CD4-positive, alpha-beta T cell treated with Interleukin-17A for 1 hour (primary cell): ENCODE results near the gene ZNF576.
"Not testable (repeated sequence)": the region's sequence is repeated elsewhere in the genome, so short reads cannot be mapped to it uniquely, and the experiment has no call there.

Source experiments
- DNase-seq: peaks from one replicate; pipeline ENCODE4 v3.0.0-alpha.2; 2020

ZNF576 gene

GRCh38 chr19:43575156-43575950 lies 21.0 kb upstream of the ZNF576 start, which contains the start of the genes PINLYP and XRCC1:
TSS of gene PINLYP (plus strand) at chr19:43575801. CDS start at chr19:43577192, 1,391 bp downstream.
TSS of gene XRCC1 (minus strand) at chr19:43575527. CDS start at chr19:43575458, 69 bp downstream.
- peak; percentile 99 for DNase-seq

GRCh38 chr19:43575955-43576878 lies 20.2 kb upstream of the ZNF576 start:
- DNase-seq, result peak; percentile 22

- no peak for DNase-seq
Measured at GRCh38 chr19:43578787-43579186, 17.6 kb upstream of the ZNF576 start.

DNA sequence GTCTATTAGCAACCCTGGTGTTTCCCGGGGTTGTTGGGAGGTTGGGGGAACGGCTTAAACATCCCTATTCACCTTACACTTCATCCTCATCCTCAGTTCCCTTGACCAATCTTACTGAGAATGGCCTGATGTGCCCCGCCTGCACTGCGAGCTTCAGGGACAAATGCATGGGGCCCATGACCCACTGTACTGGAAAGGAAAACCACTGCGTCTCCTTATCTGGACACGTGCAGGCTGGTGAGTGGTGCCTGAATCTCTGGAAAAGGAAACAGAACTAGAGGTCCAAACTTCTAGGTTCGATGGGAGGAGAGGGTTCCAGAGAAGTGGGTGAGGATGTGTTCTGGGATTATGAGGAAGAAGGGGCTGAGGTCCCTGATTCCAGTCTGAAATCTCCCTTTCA lies 14.9 kb upstream of the ZNF576 start:
- DNase-seq, result no peak

- DNase-seq, result no peak
Measured at GRCh38 chr19:43582495-43582894, 13.9 kb upstream of the ZNF576 start.

- no peak for DNase-seq
Measured at GRCh38 chr19:43584484-43584883, 11.9 kb upstream of the ZNF576 start.

DNA sequence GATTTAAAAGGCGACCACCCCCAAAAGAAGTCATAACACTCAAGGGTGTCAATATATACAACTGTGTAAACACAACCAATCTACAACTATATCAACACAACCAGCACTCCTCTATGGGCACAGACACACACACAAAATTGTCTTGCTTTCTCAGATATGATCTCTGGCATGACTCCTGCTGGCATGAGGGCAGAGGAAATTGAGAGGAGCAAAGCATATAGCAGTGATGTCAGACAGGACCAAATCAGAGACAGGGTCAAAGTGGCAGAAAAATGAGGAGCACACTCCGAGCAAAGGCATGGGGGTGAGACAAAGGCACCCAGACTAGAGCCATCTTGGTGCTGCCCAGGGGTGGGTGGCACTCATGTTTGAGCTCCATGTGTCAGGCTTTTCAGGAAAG lies 10.0 kb upstream of the ZNF576 start:
- DNase-seq, result no peak

- not testable (repeated sequence) for DNase-seq
Measured at GRCh38 chr19:43587029-43587428, 9.4 kb upstream of the ZNF576 start.

DNA sequence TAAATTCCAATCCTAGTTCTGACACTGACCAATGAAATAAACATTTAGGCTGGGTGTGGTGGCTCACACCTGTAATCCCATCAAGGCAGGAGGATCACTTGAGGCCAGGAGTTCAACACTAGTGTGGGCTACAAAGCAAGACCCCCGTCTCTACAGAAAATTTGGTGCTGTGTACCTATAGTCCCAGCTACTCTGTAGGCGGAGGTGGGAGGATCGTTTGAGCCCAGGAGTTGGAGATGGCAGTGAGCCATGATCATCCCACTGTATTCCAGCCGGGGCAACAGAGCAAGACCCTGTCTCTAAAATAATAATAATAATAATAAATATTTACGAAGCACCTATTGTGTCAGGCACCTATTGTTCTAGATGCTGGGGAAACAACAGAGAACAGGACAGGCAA lies 7.1 kb upstream of the ZNF576 start:
- no peak for DNase-seq

DNA sequence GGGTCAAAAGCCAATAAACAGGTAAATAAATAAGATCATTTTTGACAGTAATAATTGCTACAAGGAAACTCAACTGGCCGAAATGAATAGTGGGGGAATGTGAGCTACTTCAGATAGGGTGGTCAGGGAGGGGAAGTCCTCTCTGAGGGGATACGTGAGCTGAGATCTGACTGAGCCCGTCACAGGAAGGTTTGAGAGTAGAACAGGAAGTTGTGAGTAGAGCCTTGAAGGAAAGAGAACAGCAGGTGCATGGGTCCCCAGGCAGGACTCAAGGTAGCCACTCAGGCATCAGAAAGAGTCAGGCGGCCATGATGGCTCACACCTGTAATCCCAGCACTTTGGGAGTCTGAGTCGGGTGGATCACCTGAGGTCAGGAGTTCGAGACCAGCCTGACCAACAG lies 6.7 kb upstream of the ZNF576 start:
- DNase-seq, result peak; percentile 29

DNA sequence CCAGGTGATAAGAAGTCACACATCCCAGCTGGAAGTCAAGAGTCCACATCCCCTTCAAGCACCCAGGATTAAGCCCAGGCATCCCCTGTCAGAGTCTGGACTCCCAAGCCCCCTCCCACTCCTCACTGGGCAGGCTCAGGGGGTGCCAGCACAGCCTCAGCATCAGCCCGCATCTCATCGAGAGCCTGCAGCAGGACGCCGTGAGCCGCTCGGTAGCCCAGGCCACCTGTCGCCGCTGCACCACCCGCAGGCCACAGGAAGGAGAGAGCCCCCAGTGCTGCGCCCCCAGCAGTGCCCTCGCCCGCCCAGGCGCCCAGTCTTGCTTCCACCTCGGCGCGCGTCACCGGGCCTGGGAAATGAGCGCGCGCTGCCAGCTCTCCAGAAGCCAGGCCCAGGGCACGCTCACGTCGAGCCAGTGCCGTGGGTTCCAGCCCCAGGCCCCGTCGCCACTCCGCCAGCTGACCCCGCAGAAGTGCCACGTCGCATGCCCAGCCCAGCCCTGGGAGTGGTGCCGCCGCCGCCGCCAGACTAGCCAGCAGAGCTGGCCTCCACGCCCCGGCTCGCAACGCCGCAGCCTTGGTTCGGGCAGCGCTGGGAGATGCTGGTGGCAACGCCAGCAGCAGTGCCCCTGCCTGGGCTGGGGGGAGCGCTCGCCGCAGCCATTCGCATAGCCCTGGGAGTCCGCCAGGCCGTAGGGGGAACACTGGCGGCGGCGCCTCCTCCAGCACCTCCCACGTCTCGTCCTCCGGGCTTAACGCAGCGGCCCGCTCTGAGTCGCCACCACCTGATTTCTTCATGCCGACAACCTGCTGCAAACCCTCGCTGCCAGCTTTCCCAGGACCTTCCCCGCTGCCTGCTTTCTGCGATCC lies 4.3 kb upstream of the ZNF576 start:
- DNase-seq, result no peak

DNA sequence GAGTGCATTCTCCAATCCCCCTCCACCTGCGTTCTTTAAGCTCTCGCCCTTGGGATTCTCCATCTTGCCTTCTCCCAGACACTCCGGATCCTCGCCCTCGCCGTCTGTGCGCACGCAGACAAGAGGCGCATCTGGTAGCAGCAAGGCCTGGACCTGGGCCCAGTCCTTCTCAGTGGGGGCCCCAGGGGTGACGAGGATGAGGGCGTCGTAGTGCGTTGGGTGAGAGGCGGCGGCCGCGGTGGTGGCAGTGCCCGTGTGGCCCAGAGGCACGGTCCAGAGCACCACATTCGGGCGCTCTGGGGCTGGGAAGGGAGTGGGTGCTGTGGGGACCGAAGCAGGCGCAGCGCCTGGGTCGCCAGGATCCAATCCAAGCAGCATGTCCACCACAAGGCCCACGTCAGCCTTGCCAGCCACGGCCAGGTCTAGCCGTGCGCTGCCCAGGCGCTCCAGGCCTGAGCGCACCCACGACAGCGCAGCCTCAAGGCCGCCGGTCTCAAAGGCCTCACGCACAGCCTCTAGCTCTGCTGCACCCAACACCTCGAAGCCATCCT lies 3.5 kb upstream of the ZNF576 start:
- DNase-seq, result no peak

DNA sequence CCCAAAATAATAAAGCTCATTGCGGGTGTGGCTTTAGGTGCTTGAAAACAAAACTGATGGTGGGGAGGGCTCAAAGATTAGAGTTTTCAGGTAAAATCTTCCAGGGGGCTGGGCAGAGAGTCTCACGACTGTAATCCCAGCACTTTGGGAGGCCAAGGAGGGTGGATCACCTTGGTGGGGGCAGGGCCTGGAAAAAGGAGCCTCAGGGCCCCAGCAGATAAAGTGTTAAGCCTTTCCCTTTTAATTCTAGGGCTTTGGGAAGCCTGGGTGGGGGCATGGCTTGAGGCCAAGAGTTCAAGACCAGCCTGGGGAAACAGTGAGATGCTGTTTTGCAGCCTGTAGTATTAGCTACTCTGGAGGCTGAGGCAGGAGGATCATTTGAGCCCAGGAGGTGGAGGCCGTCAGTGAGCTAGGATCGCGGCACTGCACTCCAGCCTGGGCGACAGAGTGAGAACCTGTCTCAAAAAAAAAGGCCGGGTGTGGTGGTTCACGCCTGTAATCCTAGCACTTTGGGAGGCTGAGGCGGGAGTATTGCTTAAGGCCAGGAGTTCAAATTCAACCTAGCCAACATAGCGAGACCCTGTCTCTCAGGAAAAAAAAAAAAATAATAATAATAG lies 2.2 kb upstream of the ZNF576 start:
- DNase-seq, result no peak

DNA sequence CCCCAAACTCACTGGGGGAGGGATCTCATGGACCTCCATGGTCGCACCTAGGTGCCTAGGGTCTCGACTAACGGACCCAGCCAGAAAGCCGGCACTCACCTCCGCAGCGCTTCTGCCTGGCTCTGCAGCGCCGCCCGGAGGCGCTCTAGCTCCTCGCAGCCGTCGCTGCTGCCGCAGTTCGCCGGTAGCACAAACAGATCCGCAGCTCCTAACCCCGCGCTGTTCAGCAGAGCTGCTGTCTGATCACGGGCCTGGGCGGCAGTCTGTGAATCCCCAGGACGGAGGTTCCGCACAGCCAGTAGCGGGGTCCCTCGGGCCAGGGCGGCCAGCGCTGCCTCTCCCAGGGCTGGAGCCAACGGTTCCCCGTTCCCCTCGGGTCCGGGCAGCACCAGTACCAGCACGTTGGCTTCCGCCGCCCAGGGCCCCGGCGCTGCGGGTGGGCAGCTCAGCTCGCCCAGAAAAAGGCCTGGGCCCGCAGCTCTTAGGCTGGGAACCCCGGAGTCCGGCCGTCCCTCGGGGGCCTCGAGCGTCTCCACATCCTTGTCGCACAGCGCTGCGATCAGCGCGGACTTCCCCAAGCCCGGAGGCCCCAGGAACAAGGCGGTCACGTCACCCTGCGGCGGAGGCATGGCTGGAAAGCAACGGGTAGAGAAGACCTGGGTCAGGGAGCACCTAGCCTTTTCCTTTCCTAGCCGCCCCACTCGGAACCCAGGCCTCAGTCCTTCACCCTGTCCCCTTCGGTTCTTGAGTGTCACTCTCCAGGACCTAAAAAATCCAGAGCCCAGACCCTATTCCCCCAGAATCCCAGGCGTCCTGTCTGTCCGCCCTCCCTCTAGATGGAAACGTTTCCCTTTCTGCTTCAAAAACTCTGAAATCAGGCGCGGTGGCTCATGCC lies 1.4 kb upstream of the ZNF576 start:
- DNase-seq, result peak; percentile 82

DNA sequence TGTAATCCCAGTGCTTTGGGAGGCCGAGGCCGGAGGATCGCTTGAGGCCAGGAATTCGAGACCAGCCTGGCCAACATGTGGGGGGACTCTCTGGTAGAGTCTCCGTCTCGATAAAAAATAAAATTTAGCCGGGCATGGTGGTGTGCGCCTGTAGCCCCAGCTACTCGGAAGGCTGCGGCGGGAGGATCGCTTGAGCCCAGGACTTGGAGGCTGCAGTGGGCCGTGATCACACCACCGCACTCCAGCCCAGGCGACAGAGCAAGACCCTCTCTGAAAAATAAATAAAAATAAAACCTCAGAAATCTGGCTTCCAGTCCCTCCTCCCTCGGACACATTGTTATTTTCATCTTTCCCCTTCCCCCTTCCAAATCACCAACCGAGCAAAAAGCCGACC lies 793 bp upstream of the ZNF576 start:
- no peak for DNase-seq

DNA sequence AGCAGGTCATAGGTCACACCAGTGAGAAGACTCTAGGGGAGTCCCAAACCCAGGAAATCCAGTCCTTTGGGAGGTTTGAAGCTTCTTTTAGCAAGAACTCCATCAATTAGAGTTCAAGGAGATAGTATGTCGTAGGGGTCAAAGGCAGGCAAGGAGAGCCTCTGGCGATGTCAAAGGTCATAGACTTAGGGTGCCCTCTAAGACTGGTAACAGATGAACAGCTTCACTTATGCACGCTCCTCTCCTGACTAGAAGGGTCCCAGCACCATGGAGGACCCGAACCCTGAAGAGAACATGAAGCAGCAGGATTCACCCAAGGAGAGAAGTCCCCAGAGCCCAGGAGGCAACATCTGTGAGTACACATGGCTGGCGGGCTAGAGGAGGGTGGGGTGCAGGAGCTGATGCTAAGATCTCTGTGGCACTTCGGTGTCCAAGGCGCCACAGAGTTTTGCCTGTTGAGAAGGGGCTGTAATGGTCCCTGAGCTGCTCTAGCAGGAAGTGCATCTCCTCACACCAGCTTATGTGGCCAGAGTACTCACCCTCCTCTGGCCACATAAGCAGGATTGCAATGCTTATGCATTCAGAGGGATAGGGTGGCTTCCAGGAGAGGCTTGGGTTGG lies 557 bp downstream of the ZNF576 start:
- no peak for DNase-seq

DNA sequence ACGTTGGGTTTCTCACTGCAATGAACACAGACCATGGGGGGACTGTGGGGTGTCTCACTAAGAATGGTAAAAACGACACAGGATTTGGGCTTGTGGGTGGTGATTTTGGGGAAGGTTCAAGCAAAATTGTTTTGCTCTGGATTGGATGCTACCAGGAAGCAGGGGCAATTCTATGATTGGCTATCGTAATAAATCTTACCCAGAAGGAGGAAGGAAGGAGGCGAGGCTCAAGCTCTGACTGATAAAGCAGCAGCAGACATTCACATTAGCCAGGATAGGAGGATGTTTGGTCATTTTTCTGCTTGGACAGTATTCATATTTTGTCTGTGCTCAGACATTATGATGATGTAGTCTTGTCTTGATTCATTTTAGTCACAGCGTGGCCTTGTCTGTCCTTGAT lies 1.5 kb downstream of the ZNF576 start:
- no peak for DNase-seq

DNA sequence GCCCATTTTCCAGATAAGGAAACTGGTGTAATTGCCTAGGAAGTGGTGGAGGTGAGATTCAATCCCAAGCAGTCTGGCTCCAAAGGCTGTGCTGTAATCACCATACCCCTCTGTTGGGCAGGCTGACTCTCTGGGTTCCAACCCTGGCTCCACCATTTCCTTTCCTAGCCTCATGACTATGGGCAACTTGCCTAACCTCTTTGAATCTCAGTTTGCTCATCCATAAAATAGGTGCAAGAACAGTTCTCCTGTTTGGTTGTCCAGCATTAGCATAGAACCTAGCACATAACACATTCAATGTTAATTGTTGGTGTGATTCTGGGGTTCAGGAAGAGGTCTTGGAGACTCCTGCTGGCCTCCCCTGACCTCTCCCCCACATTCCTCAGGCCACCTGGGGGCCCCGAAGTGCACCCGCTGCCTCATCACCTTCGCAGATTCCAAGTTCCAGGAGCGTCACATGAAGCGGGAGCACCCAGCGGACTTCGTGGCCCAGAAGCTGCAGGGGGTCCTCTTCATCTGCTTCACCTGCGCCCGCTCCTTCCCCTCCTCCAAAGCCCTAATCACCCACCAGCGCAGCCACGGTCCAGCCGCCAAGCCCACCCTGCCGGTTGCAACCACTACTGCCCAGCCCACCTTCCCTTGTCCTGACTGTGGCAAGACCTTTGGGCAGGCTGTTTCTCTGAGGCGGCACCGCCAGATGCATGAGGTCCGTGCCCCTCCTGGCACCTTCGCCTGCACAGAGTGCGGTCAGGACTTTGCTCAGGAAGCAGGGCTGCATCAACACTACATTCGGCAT lies 2.2 kb downstream of the ZNF576 start:
- DNase-seq, result no peak

DNA sequence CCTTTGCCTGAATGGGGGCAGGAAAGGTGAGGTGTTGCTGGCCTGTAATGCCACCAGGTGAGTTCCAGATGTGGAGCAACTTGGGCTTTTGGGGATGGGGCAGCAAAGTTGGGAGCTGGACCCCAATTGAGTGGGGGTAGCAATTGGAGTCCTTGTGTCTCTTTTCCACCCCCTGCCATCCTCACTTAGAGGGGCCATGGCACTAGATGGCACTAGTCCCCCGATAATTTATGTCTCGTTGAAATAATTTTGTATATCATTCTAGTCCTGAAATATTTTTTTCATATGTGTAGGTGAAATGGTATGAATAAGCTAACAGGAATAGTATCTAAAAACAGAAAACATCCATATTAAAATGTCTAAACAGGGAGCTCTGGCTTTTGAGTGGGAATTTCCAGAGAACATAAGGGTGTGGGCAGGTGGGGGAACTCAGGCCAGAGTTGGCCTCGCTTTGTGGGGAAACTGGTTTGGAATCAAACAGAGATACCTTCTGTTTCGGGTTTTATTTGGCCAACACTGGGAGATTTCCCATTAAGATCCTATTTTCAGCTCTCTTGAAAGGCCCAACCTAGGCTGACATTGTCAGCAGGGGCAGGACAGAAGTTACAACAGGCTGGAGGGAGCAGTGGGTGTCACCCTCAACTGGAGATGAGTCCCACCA lies 3.4 kb downstream of the ZNF576 start:
- DNase-seq, result no peak
